Stimulated activated CD4-positive, alpha-beta T cell treated with anti-CD3 and anti-CD28 coated beads, Interleukin-12 subunit alpha, Interleukin-12 subunit beta, amount 100 ng/mL, for 4 hours (primary cell): ENCODE data around the gene RABL2B.

Experiments
- DNase-seq: peaks from one replicate; pipeline ENCODE4 v3.0.0-alpha.2; 2020

Gene RABL2B

DNA sequence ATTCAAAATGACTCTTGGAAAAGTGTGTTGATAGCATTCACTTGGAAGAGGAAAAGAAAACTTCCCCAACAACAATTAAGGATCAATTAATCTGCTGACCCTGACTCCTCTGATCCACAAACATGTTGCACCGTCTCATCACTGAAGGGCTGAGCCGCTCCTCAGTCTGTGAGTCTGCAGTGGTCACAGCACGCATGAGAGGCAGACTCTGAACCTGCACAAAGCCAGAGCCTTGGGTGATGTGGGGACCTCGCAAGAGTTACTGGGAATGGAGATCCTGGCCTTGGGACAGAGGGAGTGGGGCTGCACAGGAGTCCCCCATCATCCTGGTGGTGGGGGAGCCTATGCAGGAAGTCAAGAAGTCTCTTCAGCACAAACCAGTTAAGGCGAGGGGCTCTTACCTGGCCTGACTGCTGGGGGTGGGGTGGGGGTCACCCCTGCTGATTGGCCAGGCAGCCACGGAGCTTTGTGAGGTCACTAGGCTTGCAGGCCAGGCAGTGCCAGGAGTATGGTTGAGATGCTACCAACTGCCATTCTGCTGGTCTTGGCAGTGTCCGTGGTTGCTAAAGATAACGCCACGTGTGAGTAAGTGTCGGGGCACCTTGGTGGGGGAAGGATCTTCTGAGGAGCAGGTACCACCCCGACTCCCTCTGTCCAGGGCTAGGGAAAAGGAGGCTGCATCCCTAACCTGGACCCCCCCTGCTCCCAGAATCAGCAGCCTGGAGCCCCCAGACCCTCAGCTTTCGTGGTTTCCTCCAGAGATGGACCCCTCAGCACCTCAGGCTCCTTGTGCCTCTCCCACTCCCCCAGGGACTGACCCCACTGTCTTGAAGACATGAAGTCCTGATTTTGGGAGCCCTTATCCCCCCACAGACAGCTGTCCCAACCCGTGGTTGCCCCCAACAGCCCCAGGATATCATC, 45.4 kb downstream of the RABL2B start, which contains the start of gene ACR:
TSS of gene ACR (plus strand) at position 477 of the 921 bp plus-strand sequence. CDS start at position 509, 32 bp downstream.
- no peak for DNase-seq

GRCh38 chr22:50735739-50736030, 47.8 kb downstream of the RABL2B start:
- DNase-seq: no peak

DNA sequence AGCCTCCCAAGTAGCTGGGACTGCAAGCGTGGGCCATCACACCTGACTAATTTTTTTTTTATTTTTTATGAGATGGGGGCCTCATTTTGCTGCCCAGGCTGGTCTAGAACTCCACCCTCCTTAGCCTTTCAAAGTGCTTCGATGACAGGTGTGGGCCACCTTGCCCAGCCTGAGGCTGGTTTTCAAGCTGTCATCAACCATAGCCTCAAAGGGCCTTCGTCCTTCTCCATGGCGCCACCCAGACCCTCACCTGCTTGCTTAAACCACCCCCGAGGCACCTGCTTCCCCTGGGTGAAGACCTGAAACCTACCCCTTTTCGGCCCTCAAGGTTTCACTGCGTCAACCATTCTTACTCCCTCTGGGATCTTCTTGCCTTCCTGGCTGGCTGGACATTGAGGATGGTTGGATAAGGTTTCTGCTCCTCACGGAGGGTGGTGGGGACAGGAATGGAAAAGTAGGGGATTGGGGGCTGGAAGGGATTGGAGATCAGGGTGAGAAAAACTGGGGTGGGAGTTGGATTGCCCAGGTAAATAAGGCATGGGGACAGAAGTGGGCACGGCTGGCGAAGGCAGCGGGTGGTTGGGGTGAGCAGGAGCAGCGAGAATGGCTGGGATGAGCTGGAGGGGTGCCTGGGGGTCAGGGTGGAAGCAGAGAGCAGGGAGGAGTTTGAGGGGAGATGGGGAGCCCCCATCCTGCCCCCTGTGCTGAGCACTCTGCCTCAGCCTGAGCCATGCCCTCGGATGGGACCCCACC, 48.3 kb downstream of the RABL2B start:
- DNase-seq: no peak

- DNase-seq: no peak
Measured at GRCh38 chr22:50734343-50734771, 49.1 kb downstream of the RABL2B start.

- no peak for DNase-seq
Measured at GRCh38 chr22:50733521-50734342, 49.7 kb downstream of the RABL2B start.

- no peak for DNase-seq
Measured at GRCh38 chr22:50732681-50733080, 50.8 kb downstream of the RABL2B start.

DNA sequence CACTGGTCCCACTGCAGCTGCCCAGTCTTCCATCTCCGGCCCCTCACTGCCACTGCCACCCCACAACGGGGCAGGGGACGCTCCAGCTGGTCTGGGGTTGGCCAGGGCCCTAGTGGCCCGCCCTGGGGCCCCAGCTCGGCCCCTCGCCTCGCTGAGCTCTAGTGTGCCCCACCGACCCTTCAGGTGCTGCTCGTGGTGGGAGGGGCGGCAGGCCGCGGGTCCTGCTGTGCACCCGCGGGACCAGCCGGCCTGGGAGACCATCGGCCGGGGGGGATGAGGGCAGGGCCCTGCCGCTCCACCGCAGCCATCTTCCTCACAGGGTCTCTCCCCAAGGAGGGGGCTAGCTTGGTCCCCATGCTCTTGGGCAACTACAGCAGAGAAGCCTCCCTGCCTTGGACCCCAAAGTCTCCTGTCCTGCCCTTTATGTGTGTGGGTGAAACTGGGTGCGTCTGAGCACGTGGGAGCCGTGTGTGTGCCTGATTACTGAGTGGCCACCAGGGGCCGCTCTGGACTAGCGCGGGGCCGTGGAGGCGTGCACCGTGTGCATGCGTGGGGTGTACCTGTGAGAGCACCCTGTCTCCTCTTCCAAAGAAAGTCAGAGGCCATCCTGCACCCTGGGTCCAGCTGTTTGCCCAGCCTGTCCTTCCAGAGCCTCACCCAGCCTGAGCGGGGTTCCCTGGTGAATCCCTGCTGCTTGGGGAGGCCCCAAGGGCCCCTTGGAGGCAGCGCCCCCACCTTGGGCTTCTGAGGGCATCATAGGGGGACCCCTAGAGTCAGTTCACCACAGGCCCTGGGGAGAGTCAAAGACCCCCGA, 51.4 kb downstream of the RABL2B start:
- DNase-seq: peak; percentile 45

DNA sequence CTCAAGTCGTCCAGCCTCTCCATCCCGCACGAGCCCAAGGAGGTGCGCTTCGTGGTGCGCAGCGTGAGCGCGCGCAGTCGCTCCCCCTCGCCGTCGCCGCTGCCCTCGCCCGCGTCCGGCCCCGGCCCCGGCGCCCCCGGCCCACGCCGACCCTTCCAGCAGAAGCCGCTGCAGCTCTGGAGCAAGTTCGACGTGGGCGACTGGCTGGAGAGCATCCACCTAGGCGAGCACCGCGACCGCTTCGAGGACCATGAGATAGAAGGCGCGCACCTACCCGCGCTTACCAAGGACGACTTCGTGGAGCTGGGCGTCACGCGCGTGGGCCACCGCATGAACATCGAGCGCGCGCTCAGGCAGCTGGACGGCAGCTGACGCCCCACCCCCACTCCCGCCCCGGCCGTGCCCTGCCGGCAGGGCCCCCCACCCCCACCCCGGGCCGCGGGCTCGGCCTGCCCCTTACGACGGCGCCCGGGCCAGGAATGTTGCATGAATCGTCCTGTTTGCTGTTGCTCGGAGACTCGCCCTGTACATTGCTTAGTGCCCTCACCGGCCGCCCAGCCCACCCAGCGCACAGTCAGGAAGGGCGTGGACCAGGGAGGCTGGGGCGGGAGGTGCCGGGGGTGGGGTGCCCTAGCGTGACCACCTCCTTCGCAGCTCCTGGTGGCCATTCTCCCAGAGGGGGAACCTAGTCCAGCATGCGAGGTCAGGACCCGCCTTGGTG, 52.3 kb downstream of the RABL2B start:
- DNase-seq: no peak

GRCh38 chr22:50730013-50730891, 53.2 kb downstream of the RABL2B start:
- DNase-seq: no peak

- DNase-seq: no peak
Measured at GRCh38 chr22:50729391-50730012, 53.9 kb downstream of the RABL2B start.

DNA sequence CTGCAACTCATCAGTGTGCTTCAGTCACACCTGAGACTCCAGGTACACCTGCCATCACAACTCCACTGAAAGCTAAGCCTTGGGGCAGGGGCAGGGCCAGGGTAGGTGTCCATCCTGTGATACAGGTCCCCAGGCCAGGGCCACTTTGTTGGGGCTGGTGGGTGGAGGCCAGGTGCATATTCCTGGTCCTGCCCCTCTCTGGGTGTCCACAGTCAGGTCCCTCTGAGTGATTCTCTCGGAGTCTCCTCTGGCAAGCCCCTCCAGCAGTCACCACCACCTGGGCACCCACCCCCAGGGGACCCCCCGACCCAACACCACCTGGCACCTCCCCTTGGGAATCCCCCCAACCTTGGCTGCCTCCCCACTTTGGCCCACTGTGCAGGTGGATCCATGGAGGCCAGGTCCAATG, 54.9 kb downstream of the RABL2B start:
- no peak for DNase-seq

DNA sequence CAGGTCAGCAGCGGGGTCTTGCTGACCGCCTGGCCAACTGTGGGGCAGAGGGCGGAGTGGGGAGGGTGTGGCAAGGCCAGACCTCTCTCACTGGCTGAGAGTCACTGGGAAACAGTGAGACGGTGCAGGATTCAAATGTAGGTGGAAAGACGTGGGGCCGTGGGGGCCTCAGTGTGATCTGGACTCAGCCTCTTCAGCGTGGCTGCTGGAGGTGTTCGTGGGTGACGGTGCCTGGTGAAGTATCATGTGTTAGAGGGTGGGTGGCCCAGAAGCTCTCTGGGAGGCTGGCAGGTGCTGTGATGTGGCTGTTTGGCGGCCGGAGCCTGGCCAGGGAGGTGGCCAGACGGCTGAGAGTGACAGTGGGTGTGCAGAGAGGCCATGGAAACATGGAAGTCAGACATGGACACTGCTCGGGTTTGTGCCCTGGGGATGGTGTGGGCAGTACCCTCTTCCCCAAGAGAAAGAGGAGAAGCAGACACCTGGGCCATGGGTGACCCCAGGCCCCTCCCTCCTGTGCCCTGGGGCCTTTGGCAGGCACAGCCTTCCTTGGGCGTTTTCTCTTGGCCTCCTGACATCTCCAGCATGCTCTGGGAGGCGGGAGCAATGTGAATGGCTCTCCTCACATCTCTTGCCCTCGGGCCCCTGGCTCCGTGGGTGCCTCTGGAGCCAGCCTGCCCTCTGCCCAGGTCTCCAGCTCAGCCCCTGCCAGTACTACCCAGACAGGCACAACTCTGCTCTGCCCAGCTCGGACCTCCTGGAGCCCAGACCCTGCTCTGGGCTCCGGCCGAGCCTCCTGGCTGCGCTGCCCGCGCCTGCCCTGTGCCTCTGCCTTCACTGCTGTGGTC, 55.5 kb downstream of the RABL2B start:
- DNase-seq: no peak

GRCh38 chr22:50726643-50727340, 56.6 kb downstream of the RABL2B start:
- no peak for DNase-seq

DNA sequence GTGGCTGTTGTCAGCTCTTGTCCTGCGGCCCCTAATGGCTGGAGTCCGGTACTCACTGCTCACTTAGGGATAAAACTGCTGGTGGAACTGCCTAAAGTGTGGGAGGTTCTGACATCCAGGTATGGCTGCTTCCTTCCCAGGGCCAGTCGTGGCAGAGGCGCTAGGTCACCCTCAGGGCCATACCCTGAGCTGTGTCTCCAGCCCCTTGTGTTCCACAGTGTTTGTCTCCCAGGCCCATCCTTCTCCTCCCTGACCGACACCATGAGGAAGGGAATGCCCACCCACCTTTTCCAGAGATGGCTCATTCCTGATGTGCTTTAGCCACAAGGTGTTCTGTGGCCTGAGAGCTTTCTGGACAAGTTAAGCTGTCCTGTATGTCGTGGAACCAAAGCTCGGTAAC, 57.8 kb downstream of the RABL2B start:
- no peak for DNase-seq

DNA sequence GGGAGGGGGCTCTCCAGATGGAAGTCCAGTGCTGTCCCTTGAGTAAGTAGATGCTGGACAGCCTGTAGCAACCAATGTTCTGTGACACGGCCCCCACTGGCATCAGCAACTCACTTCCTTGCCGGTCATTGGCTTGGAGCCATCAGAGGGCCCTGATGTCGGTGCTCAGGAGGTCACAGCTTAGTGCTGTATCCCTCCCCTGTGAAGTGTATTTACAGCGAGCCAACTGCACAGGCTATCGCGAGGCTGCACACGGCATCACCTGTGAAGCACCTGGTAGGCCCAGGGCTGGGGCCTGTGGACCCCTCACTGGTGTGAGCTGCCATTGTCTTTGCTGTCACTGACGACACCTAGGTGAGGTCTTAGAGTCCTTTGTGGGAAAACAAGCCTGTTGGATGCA, 58.8 kb downstream of the RABL2B start:
- DNase-seq: no peak

DNA sequence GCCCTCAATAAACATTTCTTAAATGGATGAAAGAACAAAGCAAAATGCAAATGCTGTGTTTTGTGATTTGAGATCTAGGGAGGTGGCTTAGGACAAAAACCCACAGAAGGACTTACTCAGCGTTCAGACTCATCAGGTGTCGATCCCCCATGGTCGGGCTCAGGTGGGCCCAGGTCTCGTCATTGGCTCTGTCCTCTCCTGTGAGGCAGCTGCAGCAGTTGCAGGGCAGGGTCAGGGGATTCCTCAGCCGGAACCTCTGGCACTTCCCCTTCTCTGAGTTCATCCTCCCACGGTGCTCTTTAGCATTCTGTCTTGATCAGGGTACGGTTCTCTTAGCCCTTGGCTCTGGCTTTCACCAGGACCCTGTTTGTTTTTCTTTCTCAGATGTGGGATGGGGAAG, 59.4 kb downstream of the RABL2B start:
- no peak for DNase-seq

DNA sequence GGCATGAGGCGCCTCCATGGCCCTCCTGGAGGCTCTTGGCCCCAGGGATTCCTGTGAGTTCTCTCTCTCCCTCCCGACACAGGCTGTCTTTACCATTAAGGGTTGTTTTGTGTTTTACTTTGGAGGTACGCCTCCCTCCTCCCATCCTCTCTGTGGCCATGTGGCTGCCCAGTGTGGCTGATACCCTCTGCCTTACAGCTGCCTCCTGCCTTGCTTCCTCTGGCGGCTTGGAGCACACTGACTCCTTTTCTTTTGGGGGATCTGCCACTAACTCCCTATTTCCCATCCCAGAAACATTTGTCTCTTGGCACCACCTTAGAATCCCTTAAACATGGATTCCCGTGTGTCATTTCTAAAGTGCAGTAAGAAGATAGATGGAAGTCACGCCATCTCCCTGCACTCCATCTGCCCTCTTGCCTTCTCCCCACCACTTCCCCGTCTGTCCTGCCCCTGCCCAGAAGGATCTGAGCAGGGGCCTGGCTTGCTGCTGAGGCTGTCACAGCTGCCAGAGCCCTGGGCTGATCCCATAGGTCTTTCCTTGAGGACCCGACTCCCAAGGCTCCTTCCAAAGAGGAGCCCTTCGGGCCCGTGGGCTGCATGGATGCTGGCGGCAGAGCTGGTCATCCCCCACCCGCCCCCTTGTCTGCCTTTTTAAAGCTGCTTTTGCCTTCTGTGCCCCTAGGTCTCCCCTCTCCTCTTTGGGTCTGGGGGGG, 60.6 kb downstream of the RABL2B start:
- DNase-seq: no peak
